Ascending aorta (tissue), 2 donors: Measurements from ENCODE around the gene FAT1. TPM values are rescaled to one million over a fixed set of nuclear protein-coding genes. Genes with fewer than 3 reads are reported as not detected.

ENCODE experiments used
- DNase-seq, 2 donors: peaks; one replicate each; pipeline ENCODE4 v3.0.0-alpha.2; 2019; ENCODE audit warnings: low spot score in 2 of 2
- H3K27ac ChIP-seq, 2 donors: fragments of 200-600 bp; sonication (generic); one replicate each; pipeline ENCODE4 v1.5.1; 2016 to 2017; ENCODE audit warnings: mild to moderate bottlenecking in 1 of 2
- H3K27me3 ChIP-seq: fragments of 200-600 bp; sonication (generic); one replicate; pipeline ENCODE4 v1.5.1; 2017
- H3K36me3 ChIP-seq, 2 donors: fragments of 200-600 bp; sonication (generic); one replicate each; pipeline ENCODE4 v1.5.1; 2016
- H3K4me1 ChIP-seq, 2 donors: fragments of 200-600 bp; sonication (generic); one replicate each; pipeline ENCODE4 v1.5.1; 2016 to 2017; ENCODE audit warnings: mild to moderate bottlenecking in 1 of 2
- H3K4me3 ChIP-seq, 2 donors: fragments of 200-600 bp; sonication (generic); one replicate each; pipeline ENCODE4 v1.5.1; 2016 to 2017; ENCODE audit warnings: mild to moderate bottlenecking in 1 of 2
- H3K9me3 ChIP-seq, 2 donors: fragments of 200-600 bp; sonication (generic); one replicate each; pipeline ENCODE4 v1.5.1; 2016
- intact Hi-C: fragments of 100-400 bp; cut with DNase I; formaldehyde crosslinking; loops from one replicate; pipeline ENCODE4 v1.15.1; 2023
- total RNA-seq: library from RNA; depleted of rRNA; stranded (reverse); fragments of >200 nt; gene quantifications from one replicate; pipeline ENCODE4 v1.1.0, GENCODE V29; 2016
- TF ChIP-seq, protein P1 (sequence below), 3 experiments: fragments of 200-600 bp in 2 of 3; fragments of 450-650 bp in 1 of 3; sonication (generic) in 2 of 3; IDR thresholded peaks; one replicate each; pipeline ENCODE4 v1.5.1; 2016 to 2019; ENCODE audit warnings: antibody characterized with exemption in 3 of 3, mild to moderate bottlenecking in 1 of 3, moderate library complexity in 1 of 3

FAT1 gene
- total RNA-seq, 1 donor from 2014 or later: 52.9 TPM

DNA sequence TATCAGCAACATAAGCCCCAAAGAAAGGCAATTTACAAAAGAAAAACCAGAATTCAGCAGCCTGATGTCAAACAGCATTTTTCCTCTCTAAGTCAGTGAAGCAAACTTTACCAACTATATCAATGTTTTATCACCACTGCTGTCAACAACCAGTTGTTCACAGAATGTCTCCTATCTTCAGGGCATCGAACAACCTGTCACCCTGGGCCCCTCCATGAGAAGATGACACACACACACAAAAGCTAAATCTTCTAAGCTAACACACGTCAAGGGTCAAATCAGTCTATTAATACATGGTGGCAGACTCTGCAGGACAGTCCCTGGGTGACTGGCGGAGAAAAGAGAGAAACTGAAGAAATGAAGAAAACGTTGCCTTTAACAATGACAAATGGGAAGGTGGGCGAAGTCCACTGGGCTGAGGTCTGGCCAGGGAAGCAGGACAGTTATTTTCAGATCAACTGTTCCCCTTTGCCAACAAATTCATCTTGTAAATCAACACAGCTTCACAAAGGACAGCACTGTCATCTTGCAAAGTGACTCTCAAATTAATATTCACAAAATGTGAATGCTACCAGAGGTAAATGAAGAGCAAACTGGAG lies 13.0 kb downstream of the FAT1 start:
- TF ChIP-seq, protein P1, sequence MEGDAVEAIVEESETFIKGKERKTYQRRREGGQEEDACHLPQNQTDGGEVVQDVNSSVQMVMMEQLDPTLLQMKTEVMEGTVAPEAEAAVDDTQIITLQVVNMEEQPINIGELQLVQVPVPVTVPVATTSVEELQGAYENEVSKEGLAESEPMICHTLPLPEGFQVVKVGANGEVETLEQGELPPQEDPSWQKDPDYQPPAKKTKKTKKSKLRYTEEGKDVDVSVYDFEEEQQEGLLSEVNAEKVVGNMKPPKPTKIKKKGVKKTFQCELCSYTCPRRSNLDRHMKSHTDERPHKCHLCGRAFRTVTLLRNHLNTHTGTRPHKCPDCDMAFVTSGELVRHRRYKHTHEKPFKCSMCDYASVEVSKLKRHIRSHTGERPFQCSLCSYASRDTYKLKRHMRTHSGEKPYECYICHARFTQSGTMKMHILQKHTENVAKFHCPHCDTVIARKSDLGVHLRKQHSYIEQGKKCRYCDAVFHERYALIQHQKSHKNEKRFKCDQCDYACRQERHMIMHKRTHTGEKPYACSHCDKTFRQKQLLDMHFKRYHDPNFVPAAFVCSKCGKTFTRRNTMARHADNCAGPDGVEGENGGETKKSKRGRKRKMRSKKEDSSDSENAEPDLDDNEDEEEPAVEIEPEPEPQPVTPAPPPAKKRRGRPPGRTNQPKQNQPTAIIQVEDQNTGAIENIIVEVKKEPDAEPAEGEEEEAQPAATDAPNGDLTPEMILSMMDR (IDR thresholded peaks at IDR 0.05): no peak
- Histone ChIP-seq H3K9me3 (no peaks in the 10 kb centered on the region), H3K4me1 (peaks cover 2 to 5% of the 10 kb centered on the region in 2 donors), H3K27me3 (no peaks in the 10 kb centered on the region), H3K36me3 (peaks cover 10 to 25% of the 10 kb centered on the region in 2 donors), H3K27ac (no peak overlapping the region), H3K4me3 (no peak overlapping the region)
- intact Hi-C loops: no loop called here
- no peak for DNase-seq

DNA sequence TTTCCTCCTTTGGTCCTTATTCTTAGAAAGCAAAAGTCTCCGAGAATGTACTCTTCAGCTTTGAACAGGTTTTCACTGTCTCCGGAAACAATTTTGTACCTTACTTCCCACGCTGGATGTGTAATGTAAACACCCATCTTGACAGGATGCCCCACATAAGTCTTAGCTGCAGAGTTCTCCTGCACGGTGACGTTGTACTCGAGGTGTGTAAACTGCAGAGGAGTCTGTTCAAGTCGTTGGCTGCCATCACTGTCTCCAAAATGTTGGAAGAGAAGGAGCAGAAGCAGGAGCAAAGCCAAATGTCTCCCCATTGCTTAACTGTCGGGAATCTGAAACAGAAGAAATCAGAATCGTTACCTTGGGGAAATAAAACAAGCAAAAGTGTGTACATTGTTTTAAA lies 14.1 kb downstream of the FAT1 start:
- intact Hi-C loops: no loop called here
- Histone ChIP-seq H3K4me1 (peaks cover 5 to 13% of the 10 kb centered on the region in 2 donors), H3K36me3 (peaks cover 10 to 25% of the 10 kb centered on the region in 2 donors), H3K9me3 (no peaks in the 10 kb centered on the region), H3K27me3 (no peaks in the 10 kb centered on the region), H3K4me3 (no peak overlapping the region), H3K27ac (no peak overlapping the region)
- no peak for DNase-seq
- TF ChIP-seq, protein P1 (IDR thresholded peaks at IDR 0.05): no peak

DNA sequence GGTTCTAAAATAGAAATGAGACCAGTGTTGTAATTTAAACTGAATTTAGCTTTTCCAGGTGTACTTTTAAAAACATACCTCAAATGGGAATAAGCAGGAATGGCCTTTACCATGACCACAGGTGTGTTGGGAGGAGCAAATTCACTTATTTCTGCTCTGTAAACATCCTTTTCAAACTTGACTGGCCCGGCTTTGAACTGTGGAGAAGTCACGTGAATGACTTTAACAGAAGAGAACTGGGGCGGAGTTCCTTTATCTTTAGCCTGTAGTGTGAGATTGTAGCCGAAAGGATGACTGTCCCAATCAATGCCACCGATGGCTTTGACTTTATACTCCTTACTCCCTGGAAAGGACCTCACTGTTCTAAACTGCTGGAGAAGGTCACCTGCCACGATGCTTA lies 15.1 kb downstream of the FAT1 start:
- Histone ChIP-seq H3K4me3 (no peak overlapping the region), H3K4me1 (peaks cover 5 to 16% of the 10 kb centered on the region in 2 donors), H3K27me3 (no peaks in the 10 kb centered on the region), H3K27ac (no peak overlapping the region), H3K36me3 (peaks cover 10 to 25% of the 10 kb centered on the region in 2 donors), H3K9me3 (no peaks in the 10 kb centered on the region)
- no peak for DNase-seq
- intact Hi-C loops: no loop called here
- TF ChIP-seq, protein P1 (IDR thresholded peaks at IDR 0.05): no peak

DNA sequence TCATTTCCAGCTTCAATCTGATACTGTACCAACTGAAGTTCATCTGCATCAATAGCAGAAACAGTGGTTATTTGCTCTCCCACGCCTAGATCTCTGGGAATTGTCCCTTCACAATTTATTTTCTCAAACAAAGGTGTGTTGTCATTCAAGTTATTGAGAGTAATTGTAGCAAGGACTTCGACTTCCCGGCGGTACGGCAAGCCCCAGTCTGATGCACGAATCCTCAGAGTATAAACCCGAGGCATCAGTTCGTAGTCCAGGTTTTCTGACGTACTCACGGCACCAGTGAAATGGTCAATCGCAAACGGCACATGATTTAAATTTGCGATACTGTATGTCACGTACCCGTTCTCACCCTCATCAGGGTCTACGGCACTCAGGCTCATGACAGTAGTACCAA lies 15.7 kb downstream of the FAT1 start:
- TF ChIP-seq, protein P1 (IDR thresholded peaks at IDR 0.05): no peak
- Histone ChIP-seq H3K36me3 (peaks cover 10 to 25% of the 10 kb centered on the region in 2 donors), H3K4me1 (peaks cover 11 to 22% of the 10 kb centered on the region in 2 donors), H3K27ac (no peak overlapping the region), H3K4me3 (no peak overlapping the region), H3K9me3 (no peaks in the 10 kb centered on the region), H3K27me3 (no peaks in the 10 kb centered on the region)
- intact Hi-C loops: no loop called here
- no peak for DNase-seq

DNA sequence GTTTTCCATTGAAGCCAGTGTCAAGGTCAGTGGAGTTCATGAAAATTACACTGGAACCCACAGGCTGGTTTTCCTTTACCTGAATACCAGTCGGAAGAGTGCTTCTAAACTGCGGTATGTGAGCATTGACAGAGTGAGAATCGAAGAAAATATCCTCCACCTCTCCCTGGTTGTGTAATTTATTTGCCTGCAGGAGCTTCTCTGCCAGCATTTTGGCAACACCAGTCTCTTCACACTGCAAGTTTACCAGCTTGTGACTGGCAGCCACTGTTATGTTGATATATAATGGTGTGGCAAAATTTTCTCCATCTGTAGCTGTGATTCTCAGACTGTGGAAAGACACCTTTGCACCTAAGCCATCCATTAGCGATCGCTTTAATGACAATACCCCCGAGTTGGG lies 16.1 kb downstream of the FAT1 start:
- peaks cover 10 to 25% of the 10 kb centered on the region in 2 donors for H3K36me3 ChIP-seq
- H3K4me1 ChIP-seq: peaks cover 13 to 26% of the 10 kb centered on the region in 2 donors
- TF ChIP-seq, protein P1 (IDR thresholded peaks at IDR 0.05): no peak
- DNase-seq: no peak
- no peaks in the 10 kb centered on the region for H3K9me3 ChIP-seq
- intact Hi-C loops: no loop called here
- H3K4me3 ChIP-seq: no peak overlapping the region
- no peak overlapping the region for H3K27ac ChIP-seq
- no peaks in the 10 kb centered on the region for H3K27me3 ChIP-seq
